ENCODE results near the gene WDR46.
"Not testable (repeated sequence)": the region's sequence is repeated elsewhere in the genome, so short reads cannot be mapped to it uniquely, and the experiment has no call there.

WDR46 gene

DNA sequence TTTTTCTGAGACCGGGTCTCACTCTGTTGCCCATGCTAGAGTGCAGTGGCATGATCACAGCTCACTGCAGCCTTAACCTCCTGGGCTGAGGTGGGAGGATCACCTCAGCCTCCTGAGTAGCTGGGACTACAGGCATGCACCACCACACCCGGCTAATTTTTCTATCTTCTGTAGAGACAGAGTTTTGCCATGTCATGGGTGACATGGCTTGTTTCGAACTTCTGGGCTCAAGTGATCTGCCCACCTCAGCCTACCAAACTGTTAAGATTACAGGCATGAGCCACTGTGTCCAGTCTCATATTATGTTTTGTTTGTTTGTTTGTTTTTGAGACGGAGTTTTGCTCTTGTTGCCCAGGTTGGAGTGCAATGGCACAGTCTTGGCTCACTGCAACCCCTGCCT is 3.8 kb downstream of the WDR46 start:
- DNase-seq, result not testable (repeated sequence)

- no peak for DNase-seq
Measured at GRCh38 chr6:33280539-33280938, 8.5 kb downstream of the WDR46 start.

DNA sequence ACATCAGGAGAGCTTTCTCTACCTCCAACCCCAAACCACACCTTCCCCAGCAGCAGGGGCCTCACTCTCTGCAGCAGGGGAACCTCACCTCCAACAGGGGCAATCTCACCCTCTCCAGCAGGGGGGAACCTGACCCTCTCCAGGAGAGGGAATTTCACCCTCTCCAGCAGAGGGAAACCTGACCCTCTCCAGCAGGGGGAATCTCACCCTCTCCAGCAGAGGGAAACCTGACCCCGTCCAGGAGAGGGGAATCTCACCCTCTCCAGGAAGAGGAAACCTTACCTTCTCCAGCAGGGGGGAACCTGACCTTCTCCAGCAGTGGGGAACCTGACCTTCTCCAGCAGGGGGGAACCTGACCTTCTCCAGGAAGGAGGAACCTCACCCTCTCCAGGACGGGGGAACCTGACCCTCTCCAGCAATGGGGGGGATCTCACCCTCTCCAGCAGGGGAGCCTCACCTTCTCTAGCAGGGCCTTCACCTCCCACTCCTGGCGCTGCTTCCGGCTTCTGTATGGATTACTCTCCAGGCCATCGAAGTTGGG is 9.0 kb downstream of the WDR46 start:
- no peak for DNase-seq

GRCh38 chr6:33279257-33279695 is 9.8 kb downstream of the WDR46 start:
- no peak for DNase-seq

GRCh38 chr6:33278810-33279209 is 10.2 kb downstream of the WDR46 start:
- DNase-seq, result no peak

GRCh38 chr6:33278392-33278741 is 10.7 kb downstream of the WDR46 start:
- no peak for DNase-seq

DNA sequence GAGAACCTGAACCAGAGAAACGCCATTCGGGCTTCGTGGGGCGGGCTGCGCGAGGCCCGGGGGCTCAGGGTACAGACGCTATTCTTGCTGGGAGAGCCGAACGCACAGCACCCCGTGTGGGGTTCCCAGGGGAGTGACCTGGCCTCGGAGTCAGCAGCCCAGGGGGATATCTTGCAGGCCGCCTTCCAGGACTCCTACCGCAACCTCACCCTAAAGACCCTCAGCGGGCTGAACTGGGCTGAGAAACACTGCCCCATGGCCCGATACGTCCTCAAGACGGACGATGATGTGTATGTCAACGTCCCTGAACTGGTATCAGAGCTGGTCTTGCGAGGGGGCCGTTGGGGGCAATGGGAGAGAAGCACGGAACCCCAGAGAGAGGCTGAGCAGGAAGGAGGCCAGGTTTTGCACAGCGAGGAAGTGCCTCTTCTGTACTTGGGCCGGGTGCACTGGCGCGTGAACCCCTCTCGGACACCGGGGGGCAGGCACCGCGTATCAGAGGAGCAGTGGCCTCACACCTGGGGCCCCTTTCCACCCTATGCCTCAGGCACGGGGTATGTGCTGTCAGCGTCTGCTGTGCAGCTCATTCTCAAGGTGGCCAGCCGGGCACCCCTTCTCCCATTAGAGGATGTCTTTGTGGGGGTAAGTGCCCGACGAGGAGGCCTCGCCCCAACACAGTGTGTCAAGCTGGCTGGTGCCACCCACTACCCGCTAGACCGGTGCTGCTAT is 11.2 kb downstream of the WDR46 start:
- peak; percentile 52 for DNase-seq

DNA sequence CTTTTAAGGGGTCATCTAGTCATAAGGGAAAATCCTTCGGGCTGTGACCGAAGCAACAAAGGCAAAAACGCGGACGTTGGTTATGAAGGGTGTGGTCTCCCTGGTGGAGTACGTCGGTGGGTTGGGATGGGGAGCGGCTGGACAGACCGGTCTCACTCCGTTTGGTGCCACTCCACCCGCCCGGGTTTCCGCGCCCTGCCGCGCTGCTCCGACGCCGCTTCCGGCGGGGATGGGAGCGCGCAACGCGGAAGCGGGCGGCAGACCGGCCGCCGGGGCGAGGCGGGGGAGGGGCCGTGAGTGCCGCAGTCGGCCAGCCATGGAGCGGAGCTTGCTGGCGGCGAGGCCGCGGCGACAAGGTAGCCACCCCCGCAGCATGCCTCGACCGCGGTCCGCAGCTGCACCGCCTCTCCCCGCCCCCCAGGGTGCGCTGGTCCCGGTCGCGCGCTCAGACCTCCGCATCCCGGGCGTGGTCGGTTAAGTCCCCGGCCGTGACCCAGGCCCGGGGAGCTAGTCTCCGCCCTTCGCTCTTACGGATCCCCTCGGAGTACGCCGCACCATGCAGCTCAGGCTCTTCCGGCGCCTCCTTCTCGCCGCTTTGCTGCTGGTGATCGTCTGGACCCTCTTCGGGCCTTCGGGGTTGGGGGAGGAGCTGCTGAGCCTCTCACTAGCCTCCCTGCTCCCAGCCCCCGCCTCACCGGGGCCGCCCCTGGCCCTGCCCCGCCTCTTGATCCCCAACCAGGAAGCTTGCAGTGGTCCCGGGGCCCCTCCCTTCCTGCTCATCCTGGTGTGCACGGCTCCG is 12.0 kb downstream of the WDR46 start, which contains the start of gene B3GALT4:
Gene B3GALT4 (plus strand): TSS at position 260 of the 799 bp plus-strand sequence. CDS start 297 bp downstream, at position 557.
- peak; percentile 90 for DNase-seq

DNA sequence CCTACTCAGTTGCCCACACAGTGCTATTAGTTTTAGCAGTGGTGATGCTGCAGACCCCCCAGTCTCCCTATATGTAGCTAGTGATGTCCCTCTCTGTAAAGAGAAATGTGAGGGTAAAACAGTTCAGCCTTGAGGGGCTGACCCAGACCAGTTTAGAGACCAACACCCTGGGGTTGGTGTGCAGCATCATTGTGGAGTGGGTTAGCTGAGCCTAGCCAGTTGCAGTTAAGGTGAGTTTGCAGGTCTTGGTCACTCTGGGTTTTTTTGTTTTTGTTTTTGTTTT is 12.5 kb downstream of the WDR46 start:
- no peak for DNase-seq

DNA sequence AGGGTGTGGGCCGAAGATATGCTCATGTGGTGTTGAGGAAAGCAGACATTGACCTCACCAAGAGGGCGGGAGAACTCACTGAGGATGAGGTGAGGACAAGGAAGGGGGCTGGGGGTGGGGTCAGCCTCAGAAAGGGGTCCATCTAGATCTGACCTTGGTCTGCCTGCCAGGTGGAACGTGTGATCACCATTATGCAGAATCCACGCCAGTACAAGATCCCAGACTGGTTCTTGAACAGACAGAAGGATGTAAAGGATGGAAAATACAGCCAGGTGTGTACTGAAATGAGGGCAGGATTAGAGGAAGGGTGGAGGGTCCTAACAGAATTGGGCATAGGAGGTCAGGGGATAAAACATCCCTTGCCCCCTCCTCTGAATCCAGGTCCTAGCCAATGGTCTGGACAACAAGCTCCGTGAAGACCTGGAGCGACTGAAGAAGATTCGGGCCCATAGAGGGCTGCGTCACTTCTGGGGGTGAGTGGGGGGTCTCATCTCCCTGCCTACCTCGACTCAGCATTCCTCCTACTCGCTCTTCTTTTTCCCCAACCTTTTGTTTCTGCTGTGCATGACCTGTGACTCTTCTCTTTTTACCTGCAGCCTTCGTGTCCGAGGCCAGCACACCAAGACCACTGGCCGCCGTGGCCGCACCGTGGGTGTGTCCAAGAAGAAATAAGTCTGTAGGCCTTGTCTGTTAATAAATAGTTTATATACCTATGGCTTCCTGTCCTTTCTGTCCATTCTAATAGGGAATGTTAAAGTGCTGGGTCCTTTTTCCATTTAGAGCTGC is 13.1 kb downstream of the WDR46 start:
- peak; percentile 49 for DNase-seq

DNA sequence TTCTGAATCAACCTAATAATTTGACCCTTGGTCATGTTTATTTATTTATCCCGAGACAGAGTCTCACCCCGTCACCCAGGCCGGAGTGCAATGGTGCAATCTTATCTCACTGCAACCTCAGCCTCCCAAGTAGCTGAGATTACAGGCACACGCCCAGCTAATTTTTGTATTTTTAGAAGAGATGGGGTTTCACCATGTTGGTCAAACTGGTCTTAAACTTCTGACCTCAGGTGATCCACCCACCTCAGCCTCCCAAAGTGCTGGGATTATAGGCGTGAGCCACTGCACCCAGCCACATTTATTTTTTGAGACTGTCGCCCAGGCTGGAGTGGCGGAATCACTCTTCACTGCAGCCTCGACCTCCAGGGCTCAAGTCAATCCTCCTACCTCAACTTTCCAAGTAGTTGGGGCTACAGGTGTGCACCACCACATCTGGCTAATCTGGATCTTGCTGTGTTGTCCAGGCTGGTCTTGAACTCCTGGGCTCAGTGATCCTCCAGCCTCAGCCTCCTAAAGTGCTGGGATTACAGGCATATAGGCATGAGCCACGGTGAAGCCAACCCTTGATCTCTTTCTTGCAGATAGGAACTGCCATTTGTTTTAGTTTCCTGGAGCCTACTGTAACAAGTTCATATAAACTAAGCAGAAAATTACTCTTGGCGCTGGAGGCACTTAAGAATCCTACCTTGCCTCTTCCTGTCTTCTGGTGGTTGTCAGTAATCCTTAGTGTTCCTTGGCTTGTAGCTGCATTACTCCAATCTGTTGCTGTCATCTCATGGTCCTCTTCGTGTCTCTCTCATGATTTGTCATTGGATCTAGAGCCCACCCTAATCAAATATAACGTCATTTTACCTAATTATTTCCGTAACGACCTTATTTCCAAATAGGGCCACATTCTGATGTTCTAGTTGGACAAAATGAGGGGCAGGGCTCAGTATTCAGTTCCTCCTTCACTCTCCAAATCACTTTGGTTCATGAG is 14.8 kb downstream of the WDR46 start:
- DNase-seq, result no peak

DNA sequence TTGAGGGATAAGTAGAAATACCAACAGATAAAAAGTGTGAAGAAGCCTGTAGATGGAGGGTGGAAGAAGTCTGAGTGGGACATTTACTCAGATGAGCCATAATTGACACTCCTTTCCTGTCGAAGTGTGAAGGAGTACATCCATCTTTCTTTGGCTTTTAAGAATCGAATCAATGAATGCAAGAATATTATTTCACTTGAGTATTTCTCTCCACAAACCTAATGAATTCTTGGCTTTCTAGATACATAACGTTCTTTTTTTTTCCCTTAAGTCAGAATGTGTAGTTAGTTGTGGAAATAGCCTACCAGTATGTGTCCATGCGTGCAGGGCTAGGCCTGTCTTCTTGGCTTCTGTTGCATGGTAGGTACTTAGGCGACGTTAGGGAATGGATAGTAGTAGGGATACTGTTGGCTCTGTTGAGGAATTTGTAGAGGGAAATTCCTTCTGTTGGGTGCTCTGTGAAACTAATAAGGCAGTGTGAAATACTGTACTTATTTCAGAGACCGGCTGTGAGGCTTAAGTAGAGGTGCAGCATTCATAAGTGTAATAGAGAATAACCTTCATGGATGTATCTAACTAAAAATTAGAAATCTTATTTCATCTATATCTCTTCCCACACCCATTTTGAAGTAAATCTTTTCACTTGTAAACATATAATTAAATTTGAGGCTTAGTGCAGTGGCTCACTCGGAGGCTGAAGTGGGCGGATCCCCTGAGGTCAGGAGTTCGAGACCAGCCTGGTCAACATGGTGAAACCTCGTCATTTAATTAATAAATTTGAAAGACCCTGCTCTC is 15.7 kb downstream of the WDR46 start:
- peak; percentile 30 for DNase-seq

DNA sequence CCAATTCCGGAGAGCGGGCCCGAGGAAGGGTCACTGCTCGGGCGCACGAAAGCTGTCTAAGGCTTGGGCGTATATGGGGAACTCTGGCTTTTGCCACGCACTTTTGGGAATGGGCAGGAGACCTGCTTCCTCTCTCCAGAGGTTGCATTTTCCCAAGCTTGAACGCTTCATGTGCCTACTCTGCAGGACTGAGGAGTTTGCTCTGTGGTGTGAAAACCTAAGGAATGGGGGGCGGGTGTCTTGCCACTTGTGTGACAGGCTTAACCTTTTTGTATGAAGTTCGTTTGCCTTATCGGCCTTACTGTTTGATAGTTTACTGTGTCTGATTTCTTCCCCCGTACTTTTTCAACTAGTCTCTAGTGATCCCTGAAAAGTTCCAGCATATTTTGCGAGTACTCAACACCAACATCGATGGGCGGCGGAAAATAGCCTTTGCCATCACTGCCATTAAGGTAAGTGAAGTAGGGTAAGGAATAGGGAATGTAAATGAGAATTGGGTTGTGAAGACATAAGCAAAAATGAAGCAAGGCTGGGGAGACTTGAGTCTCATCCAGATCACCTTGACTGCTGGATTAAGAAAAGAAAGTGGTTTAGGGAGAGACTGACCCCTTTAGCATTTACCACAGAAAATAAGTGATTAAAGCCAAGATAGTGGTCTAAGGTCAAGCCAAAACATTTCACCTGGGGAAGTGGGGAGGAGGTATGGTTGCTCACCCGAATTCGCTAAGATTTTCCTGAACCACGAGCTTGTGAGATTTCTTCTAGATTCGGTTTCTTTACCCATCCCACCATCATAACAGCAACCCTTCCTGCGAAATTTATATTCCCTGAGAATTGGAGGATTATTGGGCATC is 16.5 kb downstream of the WDR46 start:
- no peak for DNase-seq

DNA sequence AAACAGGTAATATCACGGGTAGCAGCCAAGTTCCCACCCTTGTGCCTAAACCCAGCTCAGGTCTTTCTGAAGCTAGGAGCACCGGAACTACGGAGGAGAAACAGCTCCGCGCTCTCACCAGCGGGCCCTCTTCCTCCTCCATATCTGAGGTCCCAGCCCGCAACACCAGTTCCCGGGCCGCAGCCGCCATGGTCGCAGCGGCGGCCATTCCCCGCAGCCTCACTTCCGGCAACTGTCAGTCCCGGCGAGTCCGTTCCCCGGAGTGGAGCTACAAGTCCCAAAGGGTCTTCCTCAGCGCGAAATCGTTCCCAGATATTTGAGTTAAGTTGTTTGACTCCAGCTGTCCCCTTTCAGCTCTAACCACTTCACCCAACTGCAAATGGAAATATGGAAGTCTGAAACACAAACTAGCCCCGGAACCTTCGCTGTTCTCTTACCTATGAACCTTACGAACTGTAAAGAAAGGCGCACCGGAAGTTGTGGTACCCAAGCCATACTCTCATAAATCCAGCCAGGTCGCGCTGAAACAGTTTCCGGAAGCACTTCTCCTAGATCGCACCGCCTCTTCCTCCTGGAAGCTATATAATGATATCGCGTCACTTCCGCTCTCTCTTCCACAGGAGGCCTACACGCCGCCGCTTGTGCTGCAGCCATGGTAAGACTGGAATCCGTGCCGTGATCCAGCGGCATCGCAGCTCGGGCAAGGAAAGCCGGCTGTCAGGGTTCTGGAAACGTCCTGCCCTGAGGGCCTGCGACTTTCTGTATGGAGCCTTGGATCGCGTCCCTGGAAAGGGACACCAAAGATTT is 17.4 kb downstream of the WDR46 start, which contains the start of the genes RPS18 and VPS52:
Gene RPS18 (plus strand): TSS at position 608 of the 807 bp plus-strand sequence. CDS start 45 bp downstream, at position 653.
Gene VPS52 (minus strand): TSS at position 409 of the 807 bp plus-strand sequence. CDS start 201 bp downstream, at position 208.
- DNase-seq, result peak; percentile 97

GRCh38 chr6:33271117-33271467 is 17.9 kb downstream of the WDR46 start:
- DNase-seq, result peak; percentile 15

DNA sequence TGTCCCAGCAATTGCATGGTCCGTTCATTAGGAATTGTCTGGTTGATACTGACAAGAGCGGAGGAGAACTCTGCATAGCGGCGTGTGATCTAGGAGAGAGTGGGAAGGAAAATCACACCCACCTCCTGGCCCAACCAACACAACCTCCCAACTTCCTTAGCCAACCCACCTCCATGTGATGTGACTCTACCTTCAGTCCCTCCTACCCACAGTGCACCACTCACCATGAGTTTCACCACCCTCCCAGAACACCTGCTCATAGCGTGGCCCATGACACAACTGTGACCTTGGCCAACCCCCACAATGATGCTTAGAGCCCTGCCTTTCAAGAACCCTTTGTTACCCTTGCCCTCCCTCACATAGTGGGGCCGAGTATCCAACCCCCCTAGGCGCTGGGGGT is 25.0 kb downstream of the WDR46 start:
- DNase-seq, result no peak

- not testable (repeated sequence) for DNase-seq
Measured at GRCh38 chr6:33262490-33262889, 26.5 kb downstream of the WDR46 start.

DNA sequence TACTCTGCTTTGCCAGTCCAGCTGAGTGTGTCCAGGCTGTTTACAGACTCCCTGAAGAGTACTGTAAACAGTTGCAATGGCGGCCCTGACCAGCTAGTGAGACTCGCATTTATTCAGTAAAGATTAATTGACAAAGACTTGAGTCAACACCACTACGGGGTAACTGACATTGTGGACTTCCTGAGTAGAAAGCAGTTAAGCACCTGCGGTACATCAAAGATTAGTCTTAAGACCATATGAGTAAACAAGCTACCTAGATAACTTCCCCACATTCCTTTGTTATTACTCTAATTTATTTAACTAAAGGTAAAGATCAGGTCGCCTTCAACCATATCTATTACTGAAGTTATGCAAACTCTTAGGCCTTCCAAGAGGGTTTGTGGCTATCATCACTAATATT is 30.0 kb downstream of the WDR46 start:
- DNase-seq, result no peak

GRCh38 chr6:33254591-33254990 is 34.4 kb downstream of the WDR46 start:
- DNase-seq, result no peak

All from activated CD4-positive, alpha-beta T cell treated with anti-CD3 and anti-CD28 coated beads, Interleukin-10, Interleukin-2, amounts not matched to agents 100 ng/mL and 50 ng/mL, durations not matched to agents 16 hours and 8 hours (primary cell).